ENCODE results near the gene RNF144A. TPM values are rescaled to one million over a fixed set of nuclear protein-coding genes. Genes with fewer than 3 reads are reported as not detected.

The RNF144A gene
- total RNA-seq, 1 experiment from 2014 or later = 9.5 TPM

DNA sequence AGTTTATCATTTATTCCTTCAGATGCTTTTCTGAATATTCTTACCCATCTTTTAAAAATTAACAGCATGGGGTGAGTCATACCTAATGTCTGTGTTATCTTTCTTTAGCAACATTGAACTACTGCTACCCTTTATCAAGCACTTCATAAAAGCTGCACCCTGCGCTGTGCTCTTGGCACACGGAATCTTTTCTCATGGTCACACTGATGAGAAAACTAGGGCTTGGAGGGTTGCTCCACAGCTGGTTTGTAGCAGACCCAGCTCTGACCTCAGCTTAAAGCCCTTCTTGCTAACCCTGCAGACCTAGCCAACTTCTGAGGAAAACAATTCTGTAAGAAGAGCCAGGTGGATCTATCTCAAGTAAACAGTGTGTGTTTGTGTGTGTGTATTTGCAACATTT lies 106.3 kb downstream of the RNF144A start:
- Histone ChIP-seq H4K20me1 (ENCODE audit: low read length) (no peaks in the 10 kb centered on the region), H2AFZ (ENCODE audit: low read length) (no peak overlapping the region), H3K27me3 (ENCODE audit: low read length) (no peaks in the 10 kb centered on the region), H3K27ac (ENCODE audit: low read length) (no peak overlapping the region), H3K4me1 (ENCODE audit: insufficient read depth, low read length) (no peaks in the 10 kb centered on the region), H3F3A (ENCODE audit: low read length, unreplicated experiment) (no peaks in the 10 kb centered on the region), H3K36me3 (ENCODE audit: low read depth, low read length) (no peaks in the 10 kb centered on the region), H3K4me3 (ENCODE audit: low read length) (no peak overlapping the region), H3K9me3 (ENCODE audit: low read length) (no peaks in the 10 kb centered on the region), H3K79me2 (ENCODE audit: low read length) (no peaks in the 10 kb centered on the region), H3K9me2 (replicated peaks; ENCODE audit: low read length) (no peaks in the 10 kb centered on the region), H3K4me2 (ENCODE audit: low read length) (no peak overlapping the region), H3K9ac (ENCODE audit: low read length) (no peak overlapping the region)
- BruUV-seq (replicated peaks) = no TSS peak
- CTCF ChIA-PET = no interaction called here
- ATAC-seq (no peak), DNase-seq (no peak)
- intact Hi-C loops (cut with micrococcal nuclease) = no loop called here
- no peak for TF ChIP-seq EZH2phosphoT487 (IDR thresholded peaks at IDR 0.05; ENCODE audit: borderline replicate concordance, low read length)
- no peak for TF ChIP-seq EZH2 (IDR thresholded peaks at IDR 0.05; ENCODE audit: low read length, unreplicated experiment)
- TF ChIP-seq, protein P1, sequence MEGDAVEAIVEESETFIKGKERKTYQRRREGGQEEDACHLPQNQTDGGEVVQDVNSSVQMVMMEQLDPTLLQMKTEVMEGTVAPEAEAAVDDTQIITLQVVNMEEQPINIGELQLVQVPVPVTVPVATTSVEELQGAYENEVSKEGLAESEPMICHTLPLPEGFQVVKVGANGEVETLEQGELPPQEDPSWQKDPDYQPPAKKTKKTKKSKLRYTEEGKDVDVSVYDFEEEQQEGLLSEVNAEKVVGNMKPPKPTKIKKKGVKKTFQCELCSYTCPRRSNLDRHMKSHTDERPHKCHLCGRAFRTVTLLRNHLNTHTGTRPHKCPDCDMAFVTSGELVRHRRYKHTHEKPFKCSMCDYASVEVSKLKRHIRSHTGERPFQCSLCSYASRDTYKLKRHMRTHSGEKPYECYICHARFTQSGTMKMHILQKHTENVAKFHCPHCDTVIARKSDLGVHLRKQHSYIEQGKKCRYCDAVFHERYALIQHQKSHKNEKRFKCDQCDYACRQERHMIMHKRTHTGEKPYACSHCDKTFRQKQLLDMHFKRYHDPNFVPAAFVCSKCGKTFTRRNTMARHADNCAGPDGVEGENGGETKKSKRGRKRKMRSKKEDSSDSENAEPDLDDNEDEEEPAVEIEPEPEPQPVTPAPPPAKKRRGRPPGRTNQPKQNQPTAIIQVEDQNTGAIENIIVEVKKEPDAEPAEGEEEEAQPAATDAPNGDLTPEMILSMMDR (conservative IDR thresholded peaks at IDR 0.05; ENCODE audit: low read depth, low read length) = no peak
- POLR2A ChIA-PET (ENCODE audit: unreplicated experiment) = no interaction called here

DNA sequence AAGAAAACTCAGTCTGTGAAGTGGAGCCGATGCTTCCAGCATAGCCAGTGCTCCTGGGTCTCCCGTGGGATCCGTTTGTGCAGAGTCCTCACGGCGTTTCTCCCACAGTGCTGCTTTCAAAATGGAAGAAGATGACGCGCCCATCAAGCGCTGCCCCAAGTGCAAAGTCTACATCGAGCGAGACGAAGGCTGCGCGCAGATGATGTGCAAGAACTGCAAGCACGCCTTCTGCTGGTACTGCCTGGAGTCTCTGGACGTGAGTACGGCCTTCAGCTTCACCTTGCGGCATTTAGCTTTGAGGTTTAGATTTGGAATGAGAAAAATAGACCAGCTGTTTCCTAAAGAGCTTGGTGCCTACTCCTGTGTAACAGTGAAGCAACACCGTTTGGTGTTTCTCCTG lies 107.0 kb downstream of the RNF144A start:
- ChIA-PET CTCF (no interaction called here), POLR2A (ENCODE audit: unreplicated experiment) (no interaction called here)
- Histone ChIP-seq H3F3A (ENCODE audit: low read length, unreplicated experiment) (no peaks in the 10 kb centered on the region), H4K20me1 (ENCODE audit: low read length) (no peaks in the 10 kb centered on the region), H3K4me3 (ENCODE audit: low read length) (no peak overlapping the region), H3K27me3 (ENCODE audit: low read length) (no peaks in the 10 kb centered on the region), H2AFZ (ENCODE audit: low read length) (no peak overlapping the region), H3K4me2 (ENCODE audit: low read length) (no peak overlapping the region), H3K36me3 (ENCODE audit: low read depth, low read length) (no peaks in the 10 kb centered on the region), H3K27ac (ENCODE audit: low read length) (no peak overlapping the region), H3K9me2 (replicated peaks; ENCODE audit: low read length) (no peaks in the 10 kb centered on the region), H3K79me2 (ENCODE audit: low read length) (no peaks in the 10 kb centered on the region), H3K9ac (ENCODE audit: low read length) (no peak overlapping the region), H3K4me1 (ENCODE audit: insufficient read depth, low read length) (no peaks in the 10 kb centered on the region), H3K9me3 (ENCODE audit: low read length) (no peaks in the 10 kb centered on the region)
- no TSS peak for BruUV-seq (replicated peaks)
- DNase-seq (no peak), ATAC-seq (no peak)
- intact Hi-C loops (cut with micrococcal nuclease) = no loop called here
- TF ChIP-seq EZH2phosphoT487 (IDR thresholded peaks at IDR 0.05; ENCODE audit: borderline replicate concordance, low read length) (no peak), EZH2 (IDR thresholded peaks at IDR 0.05; ENCODE audit: low read length, unreplicated experiment) (no peak)
- TF ChIP-seq, protein P1 (conservative IDR thresholded peaks at IDR 0.05; ENCODE audit: low read depth, low read length) = no peak

DNA sequence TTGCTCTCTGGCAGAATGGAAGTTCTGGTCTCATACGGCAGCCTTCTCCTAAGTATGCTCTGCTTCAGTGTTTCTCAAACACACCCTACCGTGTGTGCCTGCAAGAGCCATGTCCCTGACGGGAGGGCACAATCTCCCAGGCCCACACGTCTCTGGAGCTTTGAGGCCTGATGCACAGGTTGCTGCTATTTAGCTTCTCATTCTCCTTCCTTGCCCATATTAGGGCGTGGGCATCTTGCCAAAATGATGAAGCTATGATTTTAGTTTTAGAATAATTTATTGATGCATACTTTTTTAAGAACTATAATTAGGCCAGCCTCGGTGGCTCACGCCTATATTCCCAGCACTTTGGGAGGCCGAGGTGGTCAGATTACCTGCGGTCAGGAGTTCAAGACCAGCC lies 107.9 kb downstream of the RNF144A start:
- Histone ChIP-seq H4K20me1 (ENCODE audit: low read length) (no peaks in the 10 kb centered on the region), H3K4me2 (ENCODE audit: low read length) (no peak overlapping the region), H3K79me2 (ENCODE audit: low read length) (no peaks in the 10 kb centered on the region), H3K36me3 (ENCODE audit: low read depth, low read length) (no peaks in the 10 kb centered on the region), H3K27ac (ENCODE audit: low read length) (no peak overlapping the region), H3K4me3 (ENCODE audit: low read length) (no peak overlapping the region), H3K9ac (ENCODE audit: low read length) (no peak overlapping the region), H2AFZ (ENCODE audit: low read length) (no peak overlapping the region), H3K27me3 (ENCODE audit: low read length) (no peaks in the 10 kb centered on the region), H3F3A (ENCODE audit: low read length, unreplicated experiment) (no peaks in the 10 kb centered on the region), H3K9me2 (replicated peaks; ENCODE audit: low read length) (no peaks in the 10 kb centered on the region), H3K9me3 (ENCODE audit: low read length) (no peaks in the 10 kb centered on the region), H3K4me1 (ENCODE audit: insufficient read depth, low read length) (no peaks in the 10 kb centered on the region)
- intact Hi-C loops (cut with micrococcal nuclease) = no loop called here
- ATAC-seq = no peak
- ChIA-PET POLR2A (ENCODE audit: unreplicated experiment) (no interaction called here), CTCF (no interaction called here)
- no peak for DNase-seq
- TF ChIP-seq EZH2 (IDR thresholded peaks at IDR 0.05; ENCODE audit: low read length, unreplicated experiment) (no peak), EZH2phosphoT487 (IDR thresholded peaks at IDR 0.05; ENCODE audit: borderline replicate concordance, low read length) (no peak)
- TF ChIP-seq, protein P1 (conservative IDR thresholded peaks at IDR 0.05; ENCODE audit: low read depth, low read length) = no peak
- BruUV-seq (replicated peaks) = no TSS peak
